Measurements from ENCODE around the gene ELL.
"Not testable (repeated sequence)": the region's sequence is repeated elsewhere in the genome, so short reads cannot be mapped to it uniquely, and the experiment has no call there.

GRCh38 chr19:18402455-18403248 lies 119.2 kb downstream of the ELL start:
- TF ChIP-seq ZNF70 (CRISPR knock-in tag; IDR thresholded peaks at IDR 0.05); ISL1 (CRISPR knock-in tag; IDR thresholded peaks at IDR 0.05); GLIS3 (CRISPR knock-in tag; IDR thresholded peaks at IDR 0.05); OSR1 (CRISPR knock-in tag; IDR thresholded peaks at IDR 0.05); SNAI2 (CRISPR knock-in tag; IDR thresholded peaks at IDR 0.05); CSDC2 (CRISPR knock-in tag; IDR thresholded peaks at IDR 0.05); RARB (CRISPR knock-in tag; IDR thresholded peaks at IDR 0.05); ZFP30 (CRISPR knock-in tag; IDR thresholded peaks at IDR 0.05); PATZ1 (CRISPR knock-in tag; IDR thresholded peaks at IDR 0.05; ENCODE audit: borderline replicate concordance); POU6F1 (CRISPR knock-in tag; IDR thresholded peaks at IDR 0.05; ENCODE audit: borderline replicate concordance, low read depth); PPARA (CRISPR knock-in tag; IDR thresholded peaks at IDR 0.05; ENCODE audit: borderline replicate concordance): not testable (repeated sequence)
- TF ChIP-seq, protein P1, sequence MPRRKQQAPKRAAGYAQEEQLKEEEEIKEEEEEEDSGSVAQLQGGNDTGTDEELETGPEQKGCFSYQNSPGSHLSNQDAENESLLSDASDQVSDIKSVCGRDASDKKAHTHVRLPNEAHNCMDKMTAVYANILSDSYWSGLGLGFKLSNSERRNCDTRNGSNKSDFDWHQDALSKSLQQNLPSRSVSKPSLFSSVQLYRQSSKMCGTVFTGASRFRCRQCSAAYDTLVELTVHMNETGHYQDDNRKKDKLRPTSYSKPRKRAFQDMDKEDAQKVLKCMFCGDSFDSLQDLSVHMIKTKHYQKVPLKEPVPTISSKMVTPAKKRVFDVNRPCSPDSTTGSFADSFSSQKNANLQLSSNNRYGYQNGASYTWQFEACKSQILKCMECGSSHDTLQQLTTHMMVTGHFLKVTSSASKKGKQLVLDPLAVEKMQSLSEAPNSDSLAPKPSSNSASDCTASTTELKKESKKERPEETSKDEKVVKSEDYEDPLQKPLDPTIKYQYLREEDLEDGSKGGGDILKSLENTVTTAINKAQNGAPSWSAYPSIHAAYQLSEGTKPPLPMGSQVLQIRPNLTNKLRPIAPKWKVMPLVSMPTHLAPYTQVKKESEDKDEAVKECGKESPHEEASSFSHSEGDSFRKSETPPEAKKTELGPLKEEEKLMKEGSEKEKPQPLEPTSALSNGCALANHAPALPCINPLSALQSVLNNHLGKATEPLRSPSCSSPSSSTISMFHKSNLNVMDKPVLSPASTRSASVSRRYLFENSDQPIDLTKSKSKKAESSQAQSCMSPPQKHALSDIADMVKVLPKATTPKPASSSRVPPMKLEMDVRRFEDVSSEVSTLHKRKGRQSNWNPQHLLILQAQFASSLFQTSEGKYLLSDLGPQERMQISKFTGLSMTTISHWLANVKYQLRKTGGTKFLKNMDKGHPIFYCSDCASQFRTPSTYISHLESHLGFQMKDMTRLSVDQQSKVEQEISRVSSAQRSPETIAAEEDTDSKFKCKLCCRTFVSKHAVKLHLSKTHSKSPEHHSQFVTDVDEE (CRISPR knock-in tag; IDR thresholded peaks at IDR 0.05) = not testable (repeated sequence)
- TF ChIP-seq, protein P2, sequence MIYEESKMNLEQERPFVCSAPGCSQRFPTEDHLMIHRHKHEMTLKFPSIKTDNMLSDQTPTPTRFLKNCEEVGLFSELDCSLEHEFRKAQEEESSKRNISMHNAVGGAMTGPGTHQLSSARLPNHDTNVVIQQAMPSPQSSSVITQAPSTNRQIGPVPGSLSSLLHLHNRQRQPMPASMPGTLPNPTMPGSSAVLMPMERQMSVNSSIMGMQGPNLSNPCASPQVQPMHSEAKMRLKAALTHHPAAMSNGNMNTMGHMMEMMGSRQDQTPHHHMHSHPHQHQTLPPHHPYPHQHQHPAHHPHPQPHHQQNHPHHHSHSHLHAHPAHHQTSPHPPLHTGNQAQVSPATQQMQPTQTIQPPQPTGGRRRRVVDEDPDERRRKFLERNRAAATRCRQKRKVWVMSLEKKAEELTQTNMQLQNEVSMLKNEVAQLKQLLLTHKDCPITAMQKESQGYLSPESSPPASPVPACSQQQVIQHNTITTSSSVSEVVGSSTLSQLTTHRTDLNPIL (CRISPR knock-in tag; IDR thresholded peaks at IDR 0.05; ENCODE audit: low read depth) = not testable (repeated sequence)

Measured in SK-N-SH treated with all-trans-retinoic acid at 6 μM for 48 hours (cell line).